ENCODE data around the gene WDR75. TPM values are rescaled to one million over a fixed set of nuclear protein-coding genes. Genes with fewer than 3 reads are reported as not detected.

Gene WDR75
- total RNA-seq, 2 experiments from 2014 or later, result 55.7 to 79.6 TPM

DNA sequence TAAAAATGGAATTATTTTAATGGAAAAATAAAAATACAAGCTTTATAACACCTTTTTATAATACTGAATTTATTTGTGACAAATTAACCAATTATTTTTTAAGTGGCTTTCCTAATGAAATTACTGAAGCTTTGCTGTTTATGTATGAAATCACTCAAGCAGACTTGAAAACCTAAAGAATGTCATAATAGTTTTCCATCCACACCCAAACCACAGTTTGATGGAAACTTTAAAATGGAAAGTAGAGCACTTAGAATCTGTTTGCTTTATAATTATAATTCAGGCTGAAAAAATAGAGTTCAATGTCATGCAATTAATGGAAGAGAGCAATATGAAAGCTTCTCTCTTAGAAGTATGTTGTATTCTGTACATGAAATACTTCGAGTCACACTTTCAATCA, 31.6 kb upstream of the WDR75 start:
- POLR2A ChIA-PET, result interaction anchor here (0.7 kb wide), 1 partner anchor 213 kb away, joined by 4 read pairs; no protein-coding TSS in a partner anchor
- CTCF ChIA-PET (ENCODE audit: unreplicated experiment), result interaction anchor here (1.0 kb wide), 1 partner anchor 315 kb away, joined by 3 read pairs; no protein-coding TSS in a partner anchor
- BruUV-seq (replicated peaks), result no TSS peak
- no peak overlapping the region for H3K4me2 ChIP-seq (ENCODE audit: low read length)
- no peak for TF ChIP-seq CTCF (conservative IDR thresholded peaks at IDR 0.05; ENCODE audit: low read length)
- no peak for TF ChIP-seq EZH2phosphoT487 (IDR thresholded peaks at IDR 0.05; ENCODE audit: borderline replicate concordance, low read depth, low read length)
- intact Hi-C loops (cut with micrococcal nuclease; ENCODE audit: unreplicated experiment), result loop anchor here (5.0 to 10.0 kb wide), 2 partner anchors 425 to 887 kb away; no protein-coding TSS in a partner anchor
- H3K4me3 ChIP-seq (ENCODE audit: low read depth, low read length, poor library complexity, severe bottlenecking), result no peak overlapping the region
- H3K27ac ChIP-seq (ENCODE audit: low read depth, low read length, poor library complexity, severe bottlenecking), result no peak overlapping the region
- no peaks in the 10 kb centered on the region for H3K36me3 ChIP-seq (ENCODE audit: insufficient read depth, low read length)
- no peaks in the 10 kb centered on the region for H3K9me2 ChIP-seq (ENCODE audit: insufficient read depth, low read length)
- DNase-seq (ENCODE audit: low spot score), result no peak
- no peaks in the 10 kb centered on the region for H3K79me2 ChIP-seq (ENCODE audit: insufficient read depth, low read depth, low read length)
- no peaks in the 10 kb centered on the region for H4K20me1 ChIP-seq (ENCODE audit: insufficient read depth, low read length)
- H3K4me1 ChIP-seq (ENCODE audit: insufficient read depth, low read length, poor library complexity, severe bottlenecking), result no peaks in the 10 kb centered on the region
- H3K9me3 ChIP-seq (ENCODE audit: low read length), result no peaks in the 10 kb centered on the region
- H2AFZ ChIP-seq (ENCODE audit: low read length), result no peak overlapping the region

GRCh38 chr2:189411860-189412259, 29.4 kb upstream of the WDR75 start:
- no peaks in the 10 kb centered on the region for H3K79me2 ChIP-seq (ENCODE audit: insufficient read depth, low read depth, low read length)
- H2AFZ ChIP-seq (ENCODE audit: low read length), result no peak overlapping the region
- no peaks in the 10 kb centered on the region for H3K36me3 ChIP-seq (ENCODE audit: insufficient read depth, low read length)
- no peak overlapping the region for H3K4me3 ChIP-seq (ENCODE audit: low read depth, low read length, poor library complexity, severe bottlenecking)
- no peak overlapping the region for H3K27ac ChIP-seq (ENCODE audit: low read depth, low read length, poor library complexity, severe bottlenecking)
- CTCF ChIA-PET (ENCODE audit: unreplicated experiment), result no interaction called here
- TF ChIP-seq CTCF (conservative IDR thresholded peaks at IDR 0.05; ENCODE audit: low read length) (no peak), EZH2phosphoT487 (IDR thresholded peaks at IDR 0.05; ENCODE audit: borderline replicate concordance, low read depth, low read length) (no peak)
- no peaks in the 10 kb centered on the region for H4K20me1 ChIP-seq (ENCODE audit: insufficient read depth, low read length)
- H3K4me2 ChIP-seq (ENCODE audit: low read length), result no peak overlapping the region
- no peaks in the 10 kb centered on the region for H3K9me2 ChIP-seq (ENCODE audit: insufficient read depth, low read length)
- intact Hi-C loops (cut with micrococcal nuclease; ENCODE audit: unreplicated experiment), result loop anchor here (1.0 to 10.0 kb wide), 4 partner anchors 269 to 890 kb away; no protein-coding TSS in a partner anchor
- no peak for DNase-seq (ENCODE audit: low spot score)
- POLR2A ChIA-PET, result no interaction called here
- no TSS peak for BruUV-seq (replicated peaks)
- no peaks in the 10 kb centered on the region for H3K9me3 ChIP-seq (ENCODE audit: low read length)
- H3K4me1 ChIP-seq (ENCODE audit: insufficient read depth, low read length, poor library complexity, severe bottlenecking), result no peaks in the 10 kb centered on the region

DNA sequence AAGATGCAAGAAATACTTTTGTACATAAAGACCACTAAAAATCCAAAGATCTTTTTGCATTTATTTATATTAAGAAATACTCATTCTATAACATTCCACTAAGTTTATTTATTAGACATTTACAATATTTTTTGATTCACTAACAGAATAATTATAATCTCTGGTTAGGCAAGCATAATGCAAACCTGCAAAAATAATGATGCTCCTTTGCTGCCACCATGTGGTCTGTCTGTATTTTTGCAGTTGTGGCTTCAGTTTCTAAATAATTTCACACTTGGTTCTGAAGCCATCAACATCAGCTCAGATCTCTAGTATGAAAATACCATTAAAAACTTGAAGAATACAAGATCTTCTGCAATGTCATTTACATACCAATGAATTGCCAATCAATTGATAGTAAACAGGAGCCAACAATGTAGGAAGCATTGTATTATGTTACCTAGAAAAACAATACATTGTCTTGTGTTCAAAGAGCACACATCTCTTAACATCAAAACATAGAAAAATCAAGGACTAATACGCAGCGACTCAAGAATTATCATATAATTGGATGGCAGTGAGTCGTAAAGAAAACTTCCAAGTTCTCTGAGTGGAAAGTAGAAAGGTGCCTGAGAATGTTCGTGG, 28.8 kb upstream of the WDR75 start:
- POLR2A ChIA-PET, result interaction anchor here (0.6 kb wide), 1 partner anchor 18 kb away, joined by 3 read pairs; no protein-coding TSS in a partner anchor
- TF ChIP-seq CTCF (conservative IDR thresholded peaks at IDR 0.05; ENCODE audit: low read length), result peak; percentile 92
- no peak for TF ChIP-seq EZH2phosphoT487 (IDR thresholded peaks at IDR 0.05; ENCODE audit: borderline replicate concordance, low read depth, low read length)
- Histone ChIP-seq H3K79me2 (ENCODE audit: insufficient read depth, low read depth, low read length) (no peaks in the 10 kb centered on the region), H3K4me1 (ENCODE audit: insufficient read depth, low read length, poor library complexity, severe bottlenecking) (no peaks in the 10 kb centered on the region), H3K4me2 (ENCODE audit: low read length) (no peak overlapping the region), H3K36me3 (ENCODE audit: insufficient read depth, low read length) (no peaks in the 10 kb centered on the region), H2AFZ (ENCODE audit: low read length) (no peak overlapping the region), H4K20me1 (ENCODE audit: insufficient read depth, low read length) (no peaks in the 10 kb centered on the region), H3K4me3 (ENCODE audit: low read depth, low read length, poor library complexity, severe bottlenecking) (no peak overlapping the region), H3K27ac (ENCODE audit: low read depth, low read length, poor library complexity, severe bottlenecking) (no peak overlapping the region), H3K9me3 (ENCODE audit: low read length) (no peaks in the 10 kb centered on the region), H3K9me2 (ENCODE audit: insufficient read depth, low read length) (no peaks in the 10 kb centered on the region)
- CTCF ChIA-PET (ENCODE audit: unreplicated experiment), result no interaction called here
- no TSS peak for BruUV-seq (replicated peaks)
- intact Hi-C loops (cut with micrococcal nuclease; ENCODE audit: unreplicated experiment), result loop anchor here (1.0 to 10.0 kb wide), 4 partner anchors 269 to 890 kb away; no protein-coding TSS in a partner anchor
- DNase-seq (ENCODE audit: low spot score), result peak; percentile 39

All from OCI-LY7 (cell line).